Measurements from ENCODE around the gene RPS15A. TPM values are rescaled to one million over a fixed set of nuclear protein-coding genes. Genes with fewer than 3 reads are reported as not detected.

RPS15A gene
- total RNA-seq, 4 donors from 2014 or later: 2,145 to 6,532 (median 4,433) TPM

DNA sequence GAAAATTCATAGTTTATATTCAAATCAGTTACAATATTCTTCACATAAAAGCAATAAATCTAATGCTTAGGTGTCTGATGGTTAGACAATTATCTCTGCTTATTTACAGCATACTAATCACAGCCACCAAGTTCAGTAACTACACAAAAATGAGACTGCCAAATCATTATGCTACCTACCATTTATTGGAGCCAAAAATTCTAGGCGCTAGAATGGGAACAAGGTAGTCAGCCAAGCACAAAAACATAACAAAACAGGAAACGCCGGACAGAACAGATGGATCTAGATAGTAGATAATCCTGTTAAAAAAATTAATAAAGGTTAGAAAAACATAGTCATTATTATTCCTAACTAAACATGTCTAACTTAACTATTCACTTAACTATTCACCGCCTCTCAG lies 7.6 kb upstream of the RPS15A start:
- Histone ChIP-seq H3K36me3 (no peaks in the 10 kb centered on the region), H3K27ac (no peak overlapping the region), H3K4me1 (no peaks in the 10 kb centered on the region), H3K9me3 (no peaks in the 10 kb centered on the region), H3K4me3 (no peak overlapping the region), H3K27me3 (no peaks in the 10 kb centered on the region)
- TF ChIP-seq CTCF (IDR thresholded peaks at IDR 0.05) (no peak), POLR2A (IDR thresholded peaks at IDR 0.05) (no peak)
- intact Hi-C loops (cut with DNase I; ENCODE audit: low total_unique reads): no loop called here
- no peak for DNase-seq

GRCh38 chr16:18796377-18796776 lies 6.2 kb upstream of the RPS15A start:
- no peaks in the 10 kb centered on the region for H3K36me3 ChIP-seq
- intact Hi-C loops (cut with DNase I; ENCODE audit: low total_unique reads): no loop called here

GRCh38 chr16:18792836-18793433 lies 2.8 kb upstream of the RPS15A start:
- intact Hi-C loops (cut with DNase I; ENCODE audit: low total_unique reads): no loop called here
- TF ChIP-seq CTCF (IDR thresholded peaks at IDR 0.05) (no peak), POLR2A (IDR thresholded peaks at IDR 0.05) (no peak)
- Histone ChIP-seq H3K4me1 (peaks cover 0 to 13% of the 10 kb centered on the region in 2 donors), H3K36me3 (no peaks in the 10 kb centered on the region), H3K9me3 (no peaks in the 10 kb centered on the region), H3K27me3 (no peaks in the 10 kb centered on the region), H3K4me3 (no peak overlapping the region), H3K27ac (no peak overlapping the region)
- no peak for DNase-seq

More at GRCh38 chr16:18796377-18796776, 6.2 kb upstream of the RPS15A start:
- no peak overlapping the region for H3K27ac ChIP-seq
- TF ChIP-seq CTCF (IDR thresholded peaks at IDR 0.05) (no peak), POLR2A (IDR thresholded peaks at IDR 0.05) (no peak)
- no peak overlapping the region for H3K4me3 ChIP-seq
- no peaks in the 10 kb centered on the region for H3K9me3 ChIP-seq
- DNase-seq: no peak
- H3K4me1 ChIP-seq: no peaks in the 10 kb centered on the region
- no peaks in the 10 kb centered on the region for H3K27me3 ChIP-seq

DNA sequence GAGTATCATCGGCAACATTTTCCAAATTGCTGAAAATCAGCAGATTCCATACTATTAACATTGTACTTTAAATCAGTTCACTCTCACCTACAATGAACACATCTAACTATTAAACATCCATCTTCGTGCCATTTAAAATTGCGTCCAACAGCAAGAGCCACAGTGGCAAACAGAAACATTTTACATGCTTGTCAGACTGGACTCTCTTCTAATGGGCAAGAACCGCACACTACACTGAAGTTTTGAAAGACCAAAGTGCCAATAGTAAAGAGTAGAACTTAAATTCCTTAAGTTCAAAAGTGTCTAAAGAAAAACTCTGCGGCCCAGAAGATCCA lies 652 bp downstream of the RPS15A start:
- intact Hi-C loops (cut with DNase I; ENCODE audit: low total_unique reads): no loop called here
- TF ChIP-seq CTCF (IDR thresholded peaks at IDR 0.05): no peak
- no peak for TF ChIP-seq POLR2A (IDR thresholded peaks at IDR 0.05)
- no peak for DNase-seq
- Histone ChIP-seq H3K27me3 (no peaks in the 10 kb centered on the region), H3K27ac (peak overlapping the region; percentile 80 to 91), H3K4me3 (peak overlapping the region; percentile 65 to 100), H3K4me1 (peaks cover 0 to 36% of the 10 kb centered on the region in 2 donors), H3K36me3 (no peaks in the 10 kb centered on the region), H3K9me3 (no peaks in the 10 kb centered on the region)

GRCh38 chr16:18788828-18789514 lies 1.2 kb downstream of the RPS15A start:
- Histone ChIP-seq H3K9me3 (no peaks in the 10 kb centered on the region), H3K4me1 (peaks cover 0 to 36% of the 10 kb centered on the region in 2 donors), H3K4me3 (peak overlapping the region; percentile 65 to 100), H3K27ac (peak overlapping the region; percentile 80 to 91), H3K36me3 (no peaks in the 10 kb centered on the region), H3K27me3 (no peaks in the 10 kb centered on the region)
- no peak for TF ChIP-seq CTCF (IDR thresholded peaks at IDR 0.05)
- TF ChIP-seq POLR2A (IDR thresholded peaks at IDR 0.05): no peak
- no peak for DNase-seq
- intact Hi-C loops (cut with DNase I; ENCODE audit: low total_unique reads): no loop called here
